IMR-90 (cell line): ENCODE results near the gene ZNF157.

Source experiments
- BHLHE40 ChIP-seq: fragments of 150-350 bp; IDR thresholded peaks from 2 replicates; pipeline ENCODE4 v1.6.1; 2016; ENCODE audit warnings: mild to moderate bottlenecking, low read depth, low read length
- CEBPB ChIP-seq: IDR thresholded peaks from 2 replicates; pipeline ENCODE4 v1.6.1; 2012; ENCODE audit warnings: low read depth, low read length, improper control_type of control experiment
- ELK1 ChIP-seq: fragments of 150-350 bp; IDR thresholded peaks from 2 replicates; pipeline ENCODE4 v1.6.1; 2016; ENCODE audit warnings: low read depth, mild to moderate bottlenecking, low read length, moderate library complexity, borderline replicate concordance
- FOS ChIP-seq: fragments of 150-350 bp; IDR thresholded peaks from 2 replicates; pipeline ENCODE4 v1.6.1; 2016; ENCODE audit warnings: low read depth, low read length
- MAFK ChIP-seq: IDR thresholded peaks from 2 replicates; pipeline ENCODE4 v1.6.1; 2012; ENCODE audit warnings: low read depth, low read length, improper control_type of control experiment
- MAZ ChIP-seq: IDR thresholded peaks from 2 replicates; pipeline ENCODE4 v1.6.1; 2012; ENCODE audit warnings: low read depth, mild to moderate bottlenecking, low read length, improper control_type of control experiment, moderate library complexity, borderline replicate concordance
- NFE2L2 ChIP-seq: fragments of 150-350 bp; IDR thresholded peaks from 2 replicates; pipeline ENCODE4 v1.6.1; 2016; ENCODE audit warnings: low read depth, mild to moderate bottlenecking, low read length
- POLR2A ChIP-seq: IDR thresholded peaks from 2 replicates; pipeline ENCODE4 v1.6.1; 2012; ENCODE audit warnings: mild to moderate bottlenecking, low read depth, low read length
- RAD21 ChIP-seq: IDR thresholded peaks from 2 replicates; pipeline ENCODE4 v1.6.1; 2012; ENCODE audit warnings: low read length, improper control_type of control experiment
- RCOR1 ChIP-seq: IDR thresholded peaks from 2 replicates; pipeline ENCODE4 v1.6.1; 2012; ENCODE audit warnings: mild to moderate bottlenecking, low read length, improper control_type of control experiment; ENCODE audit not compliant: insufficient replicate concordance
- RFX5 ChIP-seq: IDR thresholded peaks from 2 replicates; pipeline ENCODE4 v1.8.0; 2012; ENCODE audit warnings: low read depth, mild to moderate bottlenecking, low read length, moderate library complexity
- SMC3 ChIP-seq: fragments of 150-350 bp; IDR thresholded peaks from 2 replicates; pipeline ENCODE4 v1.6.1; 2016; ENCODE audit warnings: low read depth, mild to moderate bottlenecking, antibody characterized with exemption, low read length, moderate library complexity
- USF2 ChIP-seq: fragments of 150-350 bp; IDR thresholded peaks from 2 replicates; pipeline ENCODE4 v1.6.1; 2017; ENCODE audit warnings: mild to moderate bottlenecking, antibody characterized with exemption, low read length, low read depth
- TF ChIP-seq, protein P1 (sequence below): conservative IDR thresholded peaks from 2 replicates; pipeline ENCODE4 v1.5.1; 2012; ENCODE audit warnings: mild to moderate bottlenecking, low read depth, low read length, improper control_type of control experiment

GRCh38 chrX:47456080-47456479, 85.7 kb downstream of the ZNF157 start:
- TF ChIP-seq CEBPB (no peak), NFE2L2 (no peak), BHLHE40 (no peak), ELK1 (no peak), RCOR1 (no peak), FOS (no peak), USF2 (no peak), RAD21 (no peak), RFX5 (no peak), POLR2A (no peak), SMC3 (no peak), MAFK (no peak), MAZ (no peak)
- TF ChIP-seq, protein P1, sequence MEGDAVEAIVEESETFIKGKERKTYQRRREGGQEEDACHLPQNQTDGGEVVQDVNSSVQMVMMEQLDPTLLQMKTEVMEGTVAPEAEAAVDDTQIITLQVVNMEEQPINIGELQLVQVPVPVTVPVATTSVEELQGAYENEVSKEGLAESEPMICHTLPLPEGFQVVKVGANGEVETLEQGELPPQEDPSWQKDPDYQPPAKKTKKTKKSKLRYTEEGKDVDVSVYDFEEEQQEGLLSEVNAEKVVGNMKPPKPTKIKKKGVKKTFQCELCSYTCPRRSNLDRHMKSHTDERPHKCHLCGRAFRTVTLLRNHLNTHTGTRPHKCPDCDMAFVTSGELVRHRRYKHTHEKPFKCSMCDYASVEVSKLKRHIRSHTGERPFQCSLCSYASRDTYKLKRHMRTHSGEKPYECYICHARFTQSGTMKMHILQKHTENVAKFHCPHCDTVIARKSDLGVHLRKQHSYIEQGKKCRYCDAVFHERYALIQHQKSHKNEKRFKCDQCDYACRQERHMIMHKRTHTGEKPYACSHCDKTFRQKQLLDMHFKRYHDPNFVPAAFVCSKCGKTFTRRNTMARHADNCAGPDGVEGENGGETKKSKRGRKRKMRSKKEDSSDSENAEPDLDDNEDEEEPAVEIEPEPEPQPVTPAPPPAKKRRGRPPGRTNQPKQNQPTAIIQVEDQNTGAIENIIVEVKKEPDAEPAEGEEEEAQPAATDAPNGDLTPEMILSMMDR, result no peak
